A172 (cell line): Measurements from ENCODE around the gene LGALS12. TPM values are rescaled to one million over a fixed set of nuclear protein-coding genes. Genes with fewer than 3 reads are reported as not detected.

Experiments
- DNase-seq: peaks from one replicate; pipeline ENCODE4 v3.0.0-alpha.2; 2015; ENCODE audit warnings: low spot score
- total RNA-seq: library from RNA; depleted of rRNA; stranded (reverse); fragments of >200 nt; shearing (Covaris generic); gene quantifications from 2 replicates; pipeline ENCODE4 v1.2.3, GENCODE V29; 2014; rRNA removed

The LGALS12 gene
- total RNA-seq, 1 experiment from 2014 or later = not detected

GRCh38 chr11:63560506-63561180 is 54.8 kb downstream of the LGALS12 start:
- peak; percentile 58 for DNase-seq

DNA sequence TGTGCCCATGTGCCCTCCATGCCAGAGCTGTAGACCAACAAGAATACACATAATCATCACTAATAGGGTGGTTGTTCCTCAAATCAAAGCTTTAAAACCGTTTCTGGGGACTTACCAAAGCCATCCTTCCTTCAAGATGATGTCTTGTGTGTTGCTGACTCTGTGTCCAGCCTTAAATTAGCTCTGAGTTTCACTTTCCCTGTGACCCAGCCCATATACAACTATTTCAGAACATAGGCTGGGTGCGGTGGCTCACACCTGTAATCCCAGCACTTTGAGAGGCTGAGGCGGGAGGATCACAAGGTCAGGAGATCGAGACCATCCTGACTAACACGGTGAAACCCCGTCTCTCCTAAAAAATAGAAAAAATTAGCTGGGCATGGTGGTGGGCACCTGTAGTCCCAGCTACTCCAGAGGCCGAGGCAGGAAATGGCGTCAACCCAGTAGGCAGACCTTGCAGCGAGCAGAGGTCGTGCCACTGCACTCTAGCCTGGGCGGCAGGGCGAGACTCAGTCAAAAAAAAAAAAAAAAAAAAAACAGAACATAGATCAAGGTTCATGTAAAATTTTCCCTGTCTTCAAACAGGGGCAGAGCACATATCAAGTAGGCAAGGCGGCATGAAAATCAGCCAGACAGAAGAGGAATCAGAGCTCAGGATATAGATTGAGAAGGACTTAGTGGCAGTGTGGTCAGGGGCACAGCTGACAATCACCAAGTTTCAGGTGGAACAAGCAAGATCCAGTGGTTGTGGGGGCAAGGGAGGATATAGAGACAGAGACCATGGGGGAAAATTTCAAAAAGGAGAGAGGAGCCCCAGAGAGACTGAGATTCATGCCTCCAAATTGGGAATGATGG is 57.5 kb downstream of the LGALS12 start, which contains the start of gene PLAAT2:
Gene PLAAT2, minus strand, starts transcription at position 179 of the 855 bp plus-strand sequence. Its CDS starts 55 bp downstream, at position 124.
- no peak for DNase-seq

GRCh38 chr11:63564056-63564774 is 58.3 kb downstream of the LGALS12 start:
- no peak for DNase-seq

DNA sequence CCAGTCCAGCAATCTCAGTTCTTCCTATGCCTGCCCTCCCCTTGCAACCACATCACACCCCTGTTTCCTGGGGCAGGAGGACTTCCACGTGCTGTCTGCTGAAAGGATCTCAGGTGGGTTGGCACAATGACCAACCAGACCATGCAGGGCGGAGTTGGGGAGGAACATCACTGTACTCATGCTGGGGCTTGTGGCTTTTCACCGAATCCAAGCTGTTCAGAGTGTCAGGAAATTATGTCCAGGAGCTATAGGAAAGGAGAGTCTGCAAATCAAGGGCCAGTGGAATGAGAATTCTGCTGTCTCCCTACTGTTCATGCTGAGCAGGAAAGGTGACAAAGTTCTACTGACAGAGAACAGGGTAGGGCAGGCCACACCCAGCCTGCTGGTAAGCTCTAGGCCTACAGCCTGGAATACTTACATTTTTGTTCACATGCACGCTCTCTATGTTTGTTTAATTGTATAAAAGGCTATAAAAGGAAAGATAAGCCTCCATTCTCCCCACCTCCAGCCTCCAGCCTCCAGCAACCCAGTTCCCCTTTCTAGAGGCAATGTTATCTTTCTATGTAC is 59.0 kb downstream of the LGALS12 start:
- peak; percentile 46 for DNase-seq

Other genes starting within 250 kb of the LGALS12 start
- not detected in 2 replicates for gene SLC22A9, start 136.3 kb upstream of the LGALS12 start, total RNA-seq
- not detected in 2 replicates for gene PLAAT5, start 14.9 kb upstream of the LGALS12 start, total RNA-seq
- gene PLAAT4, start 30.7 kb downstream of the LGALS12 start, total RNA-seq = 11.9 and 22.4 TPM in 2 replicates
- 0.28 TPM in 1 of 2 replicates, not detected in the other for gene PLAAT2, start 57.3 kb downstream of the LGALS12 start, total RNA-seq
- 45.4 and 60.1 TPM in 2 replicates for gene PLAAT3, start 108.3 kb downstream of the LGALS12 start, total RNA-seq
- gene ATL3, start 165.3 kb downstream of the LGALS12 start, total RNA-seq = 111 and 121 TPM in 2 replicates
- 79.0 and 79.3 TPM in 2 replicates for gene RTN3, start 175.4 kb downstream of the LGALS12 start, total RNA-seq